K562 (cell line): ENCODE results near the gene FLAD1. TPM values are rescaled to one million over a fixed set of nuclear protein-coding genes. Genes with fewer than 3 reads are reported as not detected.
"Not testable (repeated sequence)": the region's sequence is repeated elsewhere in the genome, so short reads cannot be mapped to it uniquely, and the experiment has no call there.

ENCODE experiments used
- ATAC-seq: fragments of 200-7000 bp; cut with Tn5 transposase; 3 replicates; pipeline ENCODE4 v1.9.1; 2020; ENCODE audit warnings: moderate library complexity
- BruUV-seq: library from RNA; stranded (reverse); fragments of 400-500 nt; replicated peaks from 2 replicates; lab custom pipeline; 2021; lab: Mats Ljungman, UMichigan
- CTCF ChIA-PET: fragments of 300-600 bp; formaldehyde crosslinking; extraction: SDS; loops from one replicate; lab custom pipeline; 2021; ENCODE audit warnings: low intra/inter-chr PET ratio; lab: Yijun Ruan, JAX
- POLR2A ChIA-PET: fragments of 300-600, 350-650 bp; sonication (Branson Sonifier 250); formaldehyde crosslinking; extraction: SDS; loops from one replicate; lab custom pipeline; 2021; ENCODE audit warnings: antibody characterized with exemption, inconsistent platforms; lab: Yijun Ruan, JAX
- DNase-seq, 4 experiments: peaks; one replicate each; pipeline versions ENCODE4 v3.0.0 to v3.0.0-alpha.2; 2011 to 2018; ENCODE audit warnings: low spot score in 3 of 4, mixed read lengths in 3 of 4; ENCODE audit errors: extremely low read depth in 1 of 4
- FAIRE-seq: peaks from 2 replicates; lab custom pipeline; 2011; peaks lifted over from hg19 to GRCh38; lab: Jason Lieb, UNC
- H2AFZ ChIP-seq: 2 replicates; pipeline ENCODE4 v1.6.0; 2011; ENCODE audit warnings: low read depth, low read length, control low read depth, inconsistent platforms
- H3K27ac ChIP-seq: fragments of 200-600 bp; 3 replicates; pipeline ENCODE4 v1.8.0; 2011; ENCODE audit warnings: low read depth, mild to moderate bottlenecking, control low read depth, inconsistent platforms, low read length, moderate library complexity, mixed read lengths; ENCODE audit errors: extremely low read depth
- H3K27me3 ChIP-seq, 2 experiments: fragments of 300-600 bp in 1 of 2; 2 replicates in 1 of 2; 3 replicates in 1 of 2; pipeline versions ENCODE4 v1.6.0 to v1.8.0; 2011; ENCODE audit warnings: inconsistent platforms in 2 of 2, low read length in 2 of 2, mild to moderate bottlenecking in 1 of 2, mixed read lengths in 1 of 2, moderate library complexity in 1 of 2; ENCODE audit not compliant: control insufficient read depth in 2 of 2, insufficient read depth in 2 of 2
- H3K36me3 ChIP-seq: fragments of 300-600 bp; 3 replicates; pipeline ENCODE4 v1.8.0; 2011; ENCODE audit warnings: mild to moderate bottlenecking, low read length, inconsistent platforms; ENCODE audit not compliant: control insufficient read depth, insufficient read depth
- H3K4me1 ChIP-seq, 2 experiments: fragments of 200-600 bp in 1 of 2; replicated peaks in 1 of 2; 2 replicates in 1 of 2; 3 replicates in 1 of 2; pipeline versions ENCODE4 v1.5.1 to v1.8.0; 2011; ENCODE audit warnings: inconsistent platforms in 2 of 2, low read length in 2 of 2, mild to moderate bottlenecking in 1 of 2, mixed read lengths in 1 of 2, moderate library complexity in 1 of 2; ENCODE audit not compliant: control insufficient read depth in 2 of 2, insufficient read depth in 2 of 2
- H3K4me2 ChIP-seq: 2 replicates; pipeline ENCODE4 v1.6.1; 2011; ENCODE audit warnings: low read length, control low read depth, inconsistent platforms, mixed read lengths; ENCODE audit not compliant: insufficient read depth
- H3K4me3 ChIP-seq: fragments of 200-600 bp; sonication (generic), shearing (Covaris generic); 2 replicates; pipeline ENCODE4 v1.5.1; 2016; ENCODE audit warnings: control low read depth, inconsistent platforms
- H3K79me2 ChIP-seq: fragments of 200-600 bp; 3 replicates; pipeline ENCODE4 v1.8.0; 2011; ENCODE audit warnings: low read length, inconsistent platforms; ENCODE audit not compliant: control insufficient read depth, insufficient read depth
- H3K9ac ChIP-seq, 2 experiments: 2 replicates each; pipeline versions ENCODE4 v1.6.0 to v1.6.1; 2011; ENCODE audit warnings: low read depth in 2 of 2, low read length in 2 of 2, control low read depth in 1 of 2, inconsistent platforms in 1 of 2, mild to moderate bottlenecking in 1 of 2, mixed read lengths in 1 of 2; ENCODE audit not compliant: insufficient read depth in 1 of 2
- H3K9me1 ChIP-seq: one replicate; pipeline ENCODE4 v1.6.0; 2011; ENCODE audit warnings: inconsistent platforms, mild to moderate bottlenecking, low read length, moderate library complexity; ENCODE audit not compliant: control insufficient read depth, insufficient read depth
- H3K9me3 ChIP-seq: replicated peaks from 2 replicates; pipeline ENCODE4 v1.5.1; 2011; ENCODE audit warnings: low read depth, low read length, inconsistent platforms; ENCODE audit not compliant: control insufficient read depth, insufficient read depth
- H4K20me1 ChIP-seq: replicated peaks from 2 replicates; pipeline ENCODE4 v1.6.1; 2011; ENCODE audit warnings: low read length, inconsistent platforms, mixed read lengths; ENCODE audit not compliant: control insufficient read depth, insufficient read depth
- ADNP ChIP-seq: fragments of 200-800 bp; sonication (Bioruptor generic); IDR thresholded peaks from 2 replicates; pipeline ENCODE4 v1.6.1; 2016; ENCODE audit warnings: missing genetic modification characterization, missing compliant biosample characterization
- ATF1 ChIP-seq, 2 experiments: fragments of 450-650 bp in 1 of 2; IDR thresholded peaks; 2 replicates each; pipeline ENCODE4 v1.6.1; 2016; ENCODE audit warnings: missing compliant biosample characterization in 1 of 2, missing genetic modification characterization in 1 of 2
- ATF7 ChIP-seq: fragments of 450-650 bp; IDR thresholded peaks from 2 replicates; pipeline ENCODE4 v1.7.1; 2014; ENCODE audit warnings: mild to moderate bottlenecking, moderate library complexity
- BCOR ChIP-seq: fragments of 450-650 bp; IDR thresholded peaks from 2 replicates; pipeline ENCODE4 v1.6.1; 2016
- BRD9 ChIP-seq: fragments of 450-650 bp; IDR thresholded peaks from 2 replicates; pipeline ENCODE4 v1.6.1; 2018; ENCODE audit warnings: low read depth; ENCODE audit not compliant: partially characterized antibody
- C11orf30 ChIP-seq: fragments of 450-650 bp; IDR thresholded peaks from 2 replicates; pipeline ENCODE4 v1.6.1; 2016; ENCODE audit warnings: low read depth, mild to moderate bottlenecking
- CEBPB ChIP-seq: fragments of 450-650 bp; IDR thresholded peaks from 2 replicates; pipeline ENCODE4 v1.6.1; 2016; ENCODE audit warnings: missing genetic modification characterization, missing compliant biosample characterization
- CEBPG ChIP-seq, 3 experiments: fragments of 200-800 bp in 1 of 3; sonication (Bioruptor generic) in 1 of 3; sonication (generic) in 1 of 3; formaldehyde crosslinking in 1 of 3; IDR thresholded peaks in 2 of 3; conservative IDR thresholded peaks in 1 of 3; 2 replicates each; pipeline versions ENCODE4 v1.6.1 to v1.8.0; 2016 to 2022; ENCODE audit warnings: missing compliant biosample characterization in 2 of 3, missing genetic modification characterization in 2 of 3, mild to moderate bottlenecking in 1 of 3, missing genetic modification reagents in 1 of 3
- EP300 ChIP-seq: IDR thresholded peaks from 2 replicates; pipeline ENCODE4 v1.6.1; 2012; ENCODE audit warnings: low read length, improper control_type of control experiment
- HDAC1 ChIP-seq, 2 experiments: fragments of 450-650 bp; IDR thresholded peaks; 2 replicates each; pipeline ENCODE4 v1.6.1; 2016 to 2017; ENCODE audit warnings: inconsistent platforms in 1 of 2, mild to moderate bottlenecking in 1 of 2, moderate library complexity in 1 of 2
- KDM1A ChIP-seq, 2 experiments: fragments of 450-650 bp; IDR thresholded peaks; 2 replicates each; pipeline ENCODE4 v1.6.1; 2016; ENCODE audit warnings: mild to moderate bottlenecking in 2 of 2
- MTA2 ChIP-seq: fragments of 450-650 bp; IDR thresholded peaks from 2 replicates; pipeline ENCODE4 v1.6.1; 2016; ENCODE audit warnings: low read depth
- MXI1 ChIP-seq: IDR thresholded peaks from 2 replicates; pipeline ENCODE4 v1.6.1; 2011; ENCODE audit warnings: low read depth, mild to moderate bottlenecking, improper control_type of control experiment, low read length
- MYNN ChIP-seq, 2 experiments: sonication (generic); formaldehyde crosslinking in 1 of 2; IDR thresholded peaks; 2 replicates each; pipeline versions ENCODE4 v1.5.0 to v1.6.1; 2016 to 2020; ENCODE audit warnings: antibody characterized with exemption in 1 of 2, missing genetic modification reagents in 1 of 2
- NCOR1 ChIP-seq: fragments of 450-650 bp; IDR thresholded peaks from 2 replicates; pipeline ENCODE4 v1.6.1; 2016; ENCODE audit warnings: mild to moderate bottlenecking, moderate library complexity
- NFE2 ChIP-seq: IDR thresholded peaks from 2 replicates; pipeline ENCODE4 v1.6.1; 2014; ENCODE audit warnings: antibody characterized with exemption, low read depth
- NFIC ChIP-seq: fragments of 450-650 bp; IDR thresholded peaks from 2 replicates; pipeline ENCODE4 v1.6.1; 2017; ENCODE audit warnings: mild to moderate bottlenecking, inconsistent platforms
- TEAD4 ChIP-seq, 2 experiments: sonication (generic) in 1 of 2; formaldehyde crosslinking in 1 of 2; IDR thresholded peaks; 2 replicates each; pipeline versions ENCODE4 v1.6.1 to v1.8.0; 2012 to 2022; ENCODE audit warnings: borderline replicate concordance in 1 of 2, inconsistent platforms in 1 of 2, low read length in 1 of 2, mild to moderate bottlenecking in 1 of 2, missing genetic modification reagents in 1 of 2
- TRIM24 ChIP-seq, 2 experiments: fragments of 450-650 bp; IDR thresholded peaks; 2 replicates each; pipeline ENCODE4 v1.6.1; 2016
- WGBS: fragments of 100-300 bp; shearing (Covaris generic); methylation state at CpG from one replicate; pipeline ENCODE4 v1.1.6; 2016; ENCODE audit warnings: low coverage, mixed read lengths; ENCODE audit not compliant: insufficient coverage; ENCODE audit errors: missing lambda C conversion rate; 5-methylcytosine and 5-hydroxymethylcytosine counted together
- in situ Hi-C: fragments of 300-500 bp; cut with MboI; formaldehyde crosslinking; loops from 4 replicates; pipeline ENCODE4 v1.15.0; 2018; ENCODE audit warnings: inconsistent platforms, mixed read lengths
- intact Hi-C: fragments of 100-400 bp; cut with micrococcal nuclease; formaldehyde crosslinking; loops from 2 replicates; pipeline ENCODE4 v1.14.2; 2022
- polyA plus RNA-seq, 8 experiments: library from polyadenylated mRNA; depleted of rRNA in 4 of 8; stranded (reverse) in 5 of 8; unstranded in 3 of 8; fragments of >200 nt; fragmentation: Nextera tagmentation in 2 of 8; fragmentation: Illumina TruSeq in 1 of 8; extraction: Ambion mirVana in 2 of 8; extraction: Trizol in 1 of 8; gene quantifications; 2 replicates each; pipeline versions ENCODE4 v1.2.1 to v1.2.3, GENCODE V29; 2011 to 2014; ENCODE audit warnings: inconsistent platforms in 1 of 8, missing spikeins in 1 of 8
- total RNA-seq, 7 experiments: library from RNA; depleted of rRNA in 6 of 7; stranded (reverse); fragments of >200 nt in 6 of 7; fragmentation: Illumina TruSeq in 2 of 7; extraction: Trizol in 2 of 7; gene quantifications; 2 replicates each; pipeline versions ENCODE4 v1.2.1 to v1.2.3, GENCODE V29; 2011 to 2021; ENCODE audit warnings: low replicate concordance in 1 of 7
- TF ChIP-seq, protein P1 (sequence below): IDR thresholded peaks from 2 replicates; pipeline ENCODE4 v1.6.1; 2012; ENCODE audit warnings: low read depth, low read length, improper control_type of control experiment, borderline replicate concordance

FLAD1 gene
- total and polyA plus RNA-seq, 9 of the 15 experiments (the other 6 are each of a cell fraction or from before 2014, with no cell fraction given) = 24.9 to 85.8 (median 67.0) TPM

DNA sequence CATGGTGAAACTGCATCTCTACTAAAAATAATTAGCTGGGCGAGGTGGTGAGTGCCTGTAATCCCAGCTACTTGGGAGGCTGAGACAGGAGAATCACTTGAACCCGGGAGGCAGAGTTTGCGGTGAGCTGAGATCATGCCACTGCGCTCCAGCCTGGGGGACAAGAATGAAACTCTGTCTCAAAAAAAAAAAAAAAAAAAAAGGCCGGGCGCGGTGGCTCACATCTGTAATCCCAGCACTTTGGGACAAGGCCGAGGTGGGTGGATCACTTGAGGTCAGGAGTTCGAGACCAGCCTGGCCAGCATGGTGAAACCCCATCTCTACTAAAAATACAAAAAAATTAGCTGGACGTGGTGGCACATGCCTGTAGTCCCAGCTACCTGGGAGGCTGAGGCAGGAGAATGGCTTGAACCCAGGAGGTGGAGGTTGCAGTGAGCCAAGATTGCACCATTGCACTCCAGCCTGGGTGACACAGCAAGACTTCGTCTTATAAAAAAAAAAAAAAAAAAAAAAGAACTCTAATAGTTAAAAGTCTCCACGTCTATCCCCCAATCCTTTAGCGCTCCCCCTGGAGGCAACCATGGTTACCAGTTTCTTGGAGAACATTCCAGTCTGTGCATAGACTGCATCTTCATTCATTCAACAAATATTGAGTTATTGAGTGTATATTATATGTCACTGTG lies 12.3 kb downstream of the FLAD1 start:
- in situ Hi-C loops; H3K9ac ChIP-seq; FAIRE-seq; BruUV-seq; H2AFZ ChIP-seq; H3K9me1 ChIP-seq; H3K27me3 ChIP-seq; H4K20me1 ChIP-seq; H3K9me3 ChIP-seq; H3K79me2 ChIP-seq; H3K4me3 ChIP-seq; H3K4me2 ChIP-seq; TF ChIP-seq ATF1 (CRISPR knock-in tag; IDR thresholded peaks at IDR 0.05); TEAD4 (CRISPR knock-in tag; IDR thresholded peaks at IDR 0.05; ENCODE audit: borderline replicate concordance): not testable (repeated sequence)
- intact Hi-C loops = loop anchor here (2.0 kb wide), 1 partner anchor 41 kb away; no protein-coding TSS in a partner anchor
- ChIA-PET CTCF (interaction anchor here (0.8 to 1.1 kb wide), 3 partner anchors 20 to 39 kb away, joined by 3 to 4 read pairs (median 4); partner anchors contain the start of genes PBXIP1 and PYGO2), POLR2A (interaction anchor here (0.6 to 8.2 kb wide), 4 partner anchors 11 to 837 kb away, joined by 3 to 80 read pairs (median 22); partner anchors contain the start of genes ADAM15, CKS1B and FLAD1)
- peak overlapping the region; percentile 73; the same call in 2 of the 3 replicates for H3K27ac ChIP-seq
- H3K36me3 ChIP-seq = peaks cover 11% of the 10 kb centered on the region; the same call in 2 of the 3 replicates
- 50% methylated on average over 7 of the region's 13 CpGs for WGBS
- H3K4me1 ChIP-seq = peaks cover 48 to 53% of the 10 kb centered on the region in 2 experiments
- ATAC-seq = peak; percentile 3; the same call in 2 of the 3 replicates
- DNase-seq = peak in 2 of 4 experiments; percentile 73 to 82
- TF ChIP-seq BRD9 (peak; percentile 56), NCOR1 (0 out of 2 replicates have a peak, but pooled peaks have one; percentile 11), BCOR (peak; percentile 80), C11orf30 (peak; percentile 87), HDAC1 (IDR thresholded peaks at IDR 0.05) (0 out of 4 replicates have a peak, but pooled peaks of 1 of the 2 experiments have one; percentile 18), CEBPB (peak; percentile 90), KDM1A (IDR thresholded peaks at IDR 0.05) (peak in 1 of 2 experiments; percentile 50; a peak in 1 of 4 replicates), CEBPG (CRISPR knock-in tag; IDR thresholded peaks at IDR 0.05) (peak; percentile 60; the same call in 1 of the 2 replicates), CEBPG (tag; conservative IDR thresholded peaks at IDR 0.05 in 1 of 2, IDR thresholded peaks at IDR 0.05 in 1 of 2) (peak in 1 of 2 experiments; percentile 58; a peak in 2 of 4 replicates), MXI1 (peak; percentile 63; the same call in 1 of the 2 replicates), NFIC (peak; percentile 22; the same call in 1 of the 2 replicates), NFE2 (peak; percentile 56; the same call in 1 of the 2 replicates), ATF7 (peak; percentile 41; the same call in 1 of the 2 replicates), TRIM24 (IDR thresholded peaks at IDR 0.05) (peak in 1 of 2 experiments; percentile 20; a peak in 1 of 4 replicates), MYNN (IDR thresholded peaks at IDR 0.05) (peak; percentile 99), MYNN (CRISPR knock-in tag; IDR thresholded peaks at IDR 0.05) (peak; percentile 94), EP300 (peak; percentile 32; the same call in 1 of the 2 replicates), ATF1 (tag; IDR thresholded peaks at IDR 0.05) (0 out of 2 replicates have a peak, but pooled peaks have one; percentile 22), ADNP (tag) (peak; percentile 64; the same call in 1 of the 2 replicates), TEAD4 (IDR thresholded peaks at IDR 0.05; ENCODE audit: low read length) (0 out of 2 replicates have a peak, but pooled peaks have one; percentile 40), MTA2 (peak; percentile 20; the same call in 1 of the 2 replicates)
- TF ChIP-seq, protein P1, sequence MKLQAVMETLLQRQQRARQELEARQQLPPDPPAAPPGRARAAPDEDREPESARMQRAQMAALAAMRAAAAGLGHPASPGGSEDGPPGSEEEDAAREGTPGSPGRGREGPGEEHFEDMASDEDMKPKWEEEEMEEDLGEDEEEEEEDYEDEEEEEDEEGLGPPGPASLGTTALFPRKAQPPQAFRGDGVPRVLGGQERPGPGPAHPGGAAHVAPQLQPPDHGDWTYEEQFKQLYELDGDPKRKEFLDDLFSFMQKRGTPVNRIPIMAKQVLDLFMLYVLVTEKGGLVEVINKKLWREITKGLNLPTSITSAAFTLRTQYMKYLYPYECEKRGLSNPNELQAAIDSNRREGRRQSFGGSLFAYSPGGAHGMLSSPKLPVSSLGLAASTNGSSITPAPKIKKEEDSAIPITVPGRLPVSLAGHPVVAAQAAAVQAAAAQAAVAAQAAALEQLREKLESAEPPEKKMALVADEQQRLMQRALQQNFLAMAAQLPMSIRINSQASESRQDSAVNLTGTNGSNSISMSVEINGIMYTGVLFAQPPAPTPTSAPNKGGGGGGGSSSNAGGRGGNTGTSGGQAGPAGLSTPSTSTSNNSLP = peak; percentile 23; the same call in 1 of the 2 replicates
